Uterus (tissue), 4 donors: Measurements from ENCODE around the gene LGALS3BP. TPM values are rescaled to one million over a fixed set of nuclear protein-coding genes. Genes with fewer than 3 reads are reported as not detected.

Experiments
- DNase-seq, 2 donors: peaks; one replicate each; pipeline ENCODE4 v3.0.0-alpha.2; 2019 to 2020
- H3K27ac ChIP-seq, 2 donors: fragments of 200-600 bp; sonication (generic); 1 replicate in 1 of 2; 2 replicates in 1 of 2; pipeline ENCODE4 v1.5.1; 2016 to 2018
- H3K27me3 ChIP-seq, 2 donors: fragments of 200-600 bp; sonication (generic); one replicate each; pipeline ENCODE4 v1.5.1; 2018 to 2019; ENCODE audit warnings: control low read depth in 1 of 2
- H3K36me3 ChIP-seq, 2 donors: fragments of 200-600 bp; sonication (generic); one replicate each; pipeline ENCODE4 v1.5.1; 2019; ENCODE audit warnings: control low read depth in 1 of 2
- H3K4me1 ChIP-seq, 2 donors: fragments of 200-600 bp; sonication (generic); one replicate each; pipeline ENCODE4 v1.5.1; 2018 to 2019; ENCODE audit warnings: control low read depth in 1 of 2
- H3K4me3 ChIP-seq, 2 donors: fragments of 200-600 bp; sonication (generic); 1 replicate in 1 of 2; 2 replicates in 1 of 2; pipeline ENCODE4 v1.5.1; 2018 to 2019; ENCODE audit warnings: mild to moderate bottlenecking in 1 of 2
- H3K9me3 ChIP-seq, 2 donors: fragments of 200-600 bp; sonication (generic); one replicate each; pipeline ENCODE4 v1.5.1; 2019; ENCODE audit warnings: control low read depth in 1 of 2
- POLR2A ChIP-seq, 2 donors: fragments of 450-650 bp; IDR thresholded peaks; one replicate each; pipeline ENCODE4 v1.6.1; 2016; ENCODE audit warnings: antibody characterized with exemption in 2 of 2, mild to moderate bottlenecking in 1 of 2, moderate library complexity in 1 of 2
- intact Hi-C: fragments of 100-400 bp; cut with DNase I; formaldehyde crosslinking; loops from one replicate; pipeline ENCODE4 v1.15.1; 2023; ENCODE audit warnings: low total_unique reads
- total RNA-seq, 4 donors: library from RNA; depleted of rRNA in 3 of 4; stranded (reverse); fragments of >200 nt in 3 of 4; gene quantifications; one replicate each; pipeline versions ENCODE4 v1.1.0 to v1.2.4, GENCODE V29; 2014 to 2023
- TF ChIP-seq, protein P1 (sequence below), 4 experiments: fragments of 200-600 bp in 2 of 4; fragments of 450-650 bp in 2 of 4; sonication (generic) in 2 of 4; IDR thresholded peaks; one replicate each; pipeline ENCODE4 v1.5.1; 2016 to 2019; ENCODE audit warnings: antibody characterized with exemption in 4 of 4, mild to moderate bottlenecking in 2 of 4, moderate library complexity in 1 of 4
- donor health status: DM: yes; HTN: yes; CAD: no.

Gene LGALS3BP, protein sequence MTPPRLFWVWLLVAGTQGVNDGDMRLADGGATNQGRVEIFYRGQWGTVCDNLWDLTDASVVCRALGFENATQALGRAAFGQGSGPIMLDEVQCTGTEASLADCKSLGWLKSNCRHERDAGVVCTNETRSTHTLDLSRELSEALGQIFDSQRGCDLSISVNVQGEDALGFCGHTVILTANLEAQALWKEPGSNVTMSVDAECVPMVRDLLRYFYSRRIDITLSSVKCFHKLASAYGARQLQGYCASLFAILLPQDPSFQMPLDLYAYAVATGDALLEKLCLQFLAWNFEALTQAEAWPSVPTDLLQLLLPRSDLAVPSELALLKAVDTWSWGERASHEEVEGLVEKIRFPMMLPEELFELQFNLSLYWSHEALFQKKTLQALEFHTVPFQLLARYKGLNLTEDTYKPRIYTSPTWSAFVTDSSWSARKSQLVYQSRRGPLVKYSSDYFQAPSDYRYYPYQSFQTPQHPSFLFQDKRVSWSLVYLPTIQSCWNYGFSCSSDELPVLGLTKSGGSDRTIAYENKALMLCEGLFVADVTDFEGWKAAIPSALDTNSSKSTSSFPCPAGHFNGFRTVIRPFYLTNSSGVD
- 100 to 1,000 TPM in 3 of 4 donors, 10 to 100 TPM in 1; 88.2 to 396 (median 244) TPM for total RNA-seq

DNA sequence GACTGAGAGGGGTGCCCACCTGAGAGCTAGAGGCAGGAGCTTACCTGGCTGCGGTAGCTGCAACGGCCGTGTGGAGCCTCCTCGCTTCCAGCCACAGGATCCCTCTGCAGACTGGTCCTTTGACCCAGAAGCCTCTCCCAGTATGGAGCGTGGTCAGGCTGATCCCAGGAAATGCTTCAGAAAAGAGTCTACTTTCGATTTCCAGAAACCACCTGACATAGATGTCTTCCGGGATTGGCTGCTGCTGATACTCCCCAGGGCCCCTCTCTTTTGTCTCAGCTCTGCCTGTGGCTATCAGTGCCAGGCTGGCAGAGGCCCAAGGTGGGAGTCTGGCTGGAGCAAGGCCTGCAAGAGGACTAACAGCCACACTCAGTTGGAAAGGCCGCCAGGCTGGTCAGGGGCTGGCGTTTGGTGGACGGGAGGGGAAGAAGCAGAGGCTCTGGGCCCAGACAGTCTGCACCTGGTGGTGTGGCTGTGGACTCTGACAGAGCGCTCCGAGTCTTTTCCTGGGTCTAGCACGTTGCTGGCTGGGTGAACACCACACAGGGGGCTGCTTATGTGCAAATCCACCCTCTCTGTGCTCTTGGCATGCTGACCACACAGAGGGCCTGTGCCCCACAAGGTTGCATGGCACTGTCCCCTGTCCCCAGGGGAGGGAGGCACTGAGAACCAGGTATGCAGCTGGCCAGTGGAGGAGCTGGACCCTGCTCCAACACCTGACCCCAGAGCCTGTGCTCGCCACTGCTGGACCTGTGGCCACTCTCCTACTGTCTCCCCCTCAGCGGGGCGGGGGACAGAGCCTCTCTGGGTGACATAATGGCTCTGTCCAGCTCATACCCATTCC, at the start of gene LGALS3BP:
LGALS3BP (minus strand) TSS at position 144 of the 844 bp plus-strand sequence. CDS start 2,732 bp downstream, outside the sequence.
- Histone ChIP-seq H3K27ac (peak within 1 kb of the TSS; percentile 66 to 78), H3K9me3 (no peaks in the 10 kb centered on the region), H3K4me1 (peaks cover 16 to 30% of the 10 kb centered on the region in 2 donors), H3K27me3 (no peaks in the 10 kb centered on the region), H3K4me3 (peak within 1 kb of the TSS; percentile 47), H3K36me3 (no peaks in the 10 kb centered on the region)
- intact Hi-C loops = loop anchor here (10.0 kb wide), 1 partner anchor 265 kb away; no protein-coding TSS in a partner anchor
- TF ChIP-seq POLR2A (IDR thresholded peaks at IDR 0.05) = peak in 1 of 2 donors; percentile 43
- TF ChIP-seq, protein P1, sequence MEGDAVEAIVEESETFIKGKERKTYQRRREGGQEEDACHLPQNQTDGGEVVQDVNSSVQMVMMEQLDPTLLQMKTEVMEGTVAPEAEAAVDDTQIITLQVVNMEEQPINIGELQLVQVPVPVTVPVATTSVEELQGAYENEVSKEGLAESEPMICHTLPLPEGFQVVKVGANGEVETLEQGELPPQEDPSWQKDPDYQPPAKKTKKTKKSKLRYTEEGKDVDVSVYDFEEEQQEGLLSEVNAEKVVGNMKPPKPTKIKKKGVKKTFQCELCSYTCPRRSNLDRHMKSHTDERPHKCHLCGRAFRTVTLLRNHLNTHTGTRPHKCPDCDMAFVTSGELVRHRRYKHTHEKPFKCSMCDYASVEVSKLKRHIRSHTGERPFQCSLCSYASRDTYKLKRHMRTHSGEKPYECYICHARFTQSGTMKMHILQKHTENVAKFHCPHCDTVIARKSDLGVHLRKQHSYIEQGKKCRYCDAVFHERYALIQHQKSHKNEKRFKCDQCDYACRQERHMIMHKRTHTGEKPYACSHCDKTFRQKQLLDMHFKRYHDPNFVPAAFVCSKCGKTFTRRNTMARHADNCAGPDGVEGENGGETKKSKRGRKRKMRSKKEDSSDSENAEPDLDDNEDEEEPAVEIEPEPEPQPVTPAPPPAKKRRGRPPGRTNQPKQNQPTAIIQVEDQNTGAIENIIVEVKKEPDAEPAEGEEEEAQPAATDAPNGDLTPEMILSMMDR (IDR thresholded peaks at IDR 0.05) = peak in 1 of 4 experiments; percentile 2
- DNase-seq = peak; percentile 83 to 86

DNA sequence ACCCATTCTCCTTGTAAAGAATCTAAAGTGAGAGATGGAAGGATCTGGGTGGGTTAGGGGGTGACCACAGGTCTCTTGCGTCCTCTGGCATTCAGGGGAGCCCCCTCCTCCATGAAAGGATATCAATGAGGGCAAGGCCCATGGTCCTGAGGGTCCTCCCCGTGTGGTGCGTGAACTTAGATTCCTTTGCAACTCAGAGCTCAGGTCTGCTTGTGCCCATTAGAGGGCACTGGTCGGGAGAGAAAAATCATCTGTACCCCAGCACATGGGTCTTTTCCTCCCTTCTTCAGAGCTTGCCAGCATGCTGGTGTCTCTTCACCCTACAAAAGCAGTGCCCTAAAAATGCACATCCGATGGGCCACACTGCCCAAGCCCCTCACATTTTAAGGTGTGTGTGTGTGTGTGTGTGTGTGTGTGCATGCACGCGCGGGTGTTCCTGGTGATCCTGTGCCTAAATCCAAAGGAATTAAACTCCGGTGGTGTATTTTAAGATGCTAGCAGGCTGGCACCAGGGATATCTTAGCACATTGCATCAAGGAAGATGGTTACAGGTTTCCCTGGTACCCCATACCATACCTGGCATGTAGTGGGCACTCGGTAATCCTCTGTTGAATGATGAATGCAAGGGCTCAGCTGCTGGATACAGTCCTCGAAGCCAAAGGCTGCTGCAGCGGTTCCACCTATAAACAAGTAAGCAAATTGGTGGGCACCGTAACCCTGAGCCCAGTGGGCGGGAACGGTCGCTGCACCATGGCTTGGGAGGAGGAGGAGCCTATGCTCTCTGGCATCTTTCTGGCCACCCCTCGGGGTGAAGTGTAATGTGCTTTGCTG, 49.0 kb upstream of the LGALS3BP start:
- TF ChIP-seq, protein P1 (IDR thresholded peaks at IDR 0.05) = peak in 1 of 4 experiments; percentile 6
- no peak for TF ChIP-seq POLR2A (IDR thresholded peaks at IDR 0.05)
- H3K27ac ChIP-seq = peak overlapping the region in 1 of 2 donors; percentile 48
- intact Hi-C loops = no loop called here
- DNase-seq = peak; percentile 11 to 12
- H3K36me3 ChIP-seq = no peaks in the 10 kb centered on the region
- no peaks in the 10 kb centered on the region for H3K27me3 ChIP-seq
- H3K4me1 ChIP-seq = peaks cover 7 to 20% of the 10 kb centered on the region in 2 donors
- H3K4me3 ChIP-seq = no peak overlapping the region
- no peaks in the 10 kb centered on the region for H3K9me3 ChIP-seq

DNA sequence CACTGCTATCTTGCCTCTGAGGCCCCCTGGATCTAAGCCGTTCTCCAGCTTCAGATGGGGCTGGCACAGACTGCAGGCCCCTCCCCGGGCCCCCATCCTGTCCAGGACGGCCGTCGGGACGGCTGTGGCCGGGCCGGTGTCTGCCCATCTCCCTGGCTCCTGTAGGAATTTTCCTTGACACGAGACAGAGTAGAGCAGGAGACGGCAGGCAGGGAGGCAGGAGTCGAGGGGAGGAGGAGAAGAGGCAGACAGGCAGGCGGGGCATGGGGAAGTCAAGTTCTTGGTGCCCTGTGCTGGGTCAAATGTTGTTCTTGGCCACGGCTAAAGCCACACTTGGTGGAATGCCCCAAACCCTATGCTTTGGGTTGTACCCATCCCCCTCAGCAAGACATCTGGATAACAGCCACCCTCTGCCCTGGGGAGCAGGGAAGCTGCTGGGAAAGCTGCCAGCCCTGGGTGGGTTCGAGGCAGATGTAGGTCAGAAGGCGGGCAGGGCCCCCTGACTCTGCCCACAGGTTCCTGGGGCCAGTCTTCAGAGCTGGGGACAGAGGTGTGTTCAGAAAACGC, 48.3 kb upstream of the LGALS3BP start:
- intact Hi-C loops = no loop called here
- Histone ChIP-seq H3K27ac (peak overlapping the region; percentile 48 to 53), H3K36me3 (no peaks in the 10 kb centered on the region), H3K4me1 (peaks cover 7 to 20% of the 10 kb centered on the region in 2 donors), H3K4me3 (no peak overlapping the region), H3K9me3 (no peaks in the 10 kb centered on the region), H3K27me3 (no peaks in the 10 kb centered on the region)
- DNase-seq = peak; percentile 23 to 27
- TF ChIP-seq POLR2A (IDR thresholded peaks at IDR 0.05) = no peak
- TF ChIP-seq, protein P1 (IDR thresholded peaks at IDR 0.05) = no peak

DNA sequence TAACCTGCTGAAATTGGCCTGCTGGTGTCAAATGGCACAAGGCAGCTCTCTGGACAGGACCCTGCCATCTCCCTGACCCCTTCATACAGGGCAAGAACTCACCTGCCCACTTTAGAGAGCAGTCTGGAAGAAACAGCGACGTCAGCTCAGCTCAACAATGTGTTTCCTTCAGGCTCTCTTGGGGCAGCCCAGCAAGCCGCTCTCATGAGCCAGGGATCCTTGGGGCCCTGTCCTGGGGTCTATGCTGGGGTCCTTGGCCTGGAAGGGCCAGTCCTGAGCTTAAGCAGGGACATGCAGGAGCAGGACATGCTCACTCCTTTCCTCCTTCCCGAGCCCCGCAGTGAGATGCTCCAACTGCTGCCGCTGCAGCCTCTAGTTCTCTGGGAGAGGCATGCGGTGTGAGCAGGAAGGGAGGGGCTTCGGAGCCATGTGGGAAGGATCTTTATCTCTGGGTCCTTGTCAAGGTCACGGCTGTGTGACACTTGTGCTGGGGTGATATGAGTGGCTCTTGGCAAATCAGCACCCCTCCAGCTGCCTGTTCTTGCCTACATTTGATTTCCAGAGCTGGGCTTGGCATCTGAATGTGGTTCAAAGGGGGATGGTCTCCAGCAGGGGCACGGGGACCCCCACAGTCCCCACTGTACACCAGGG, 47.7 kb upstream of the LGALS3BP start:
- Histone ChIP-seq H3K4me3 (no peak overlapping the region), H3K36me3 (no peaks in the 10 kb centered on the region), H3K9me3 (no peaks in the 10 kb centered on the region), H3K27ac (peak overlapping the region; percentile 48 to 53), H3K4me1 (peaks cover 7 to 20% of the 10 kb centered on the region in 2 donors), H3K27me3 (no peaks in the 10 kb centered on the region)
- TF ChIP-seq, protein P1 (IDR thresholded peaks at IDR 0.05) = no peak
- TF ChIP-seq POLR2A (IDR thresholded peaks at IDR 0.05) = no peak
- intact Hi-C loops = no loop called here
- DNase-seq = peak; percentile 15 to 19
